NCI-H187 treated with DMSO at 0.1 percent for 48 hours (cell line): ENCODE measurements around the gene SLC4A8.

Experiments
- DNase-seq: peaks from one replicate; lab custom pipeline; 2025; lab: John Stamatoyannopoulos, UW

The SLC4A8 gene

DNA sequence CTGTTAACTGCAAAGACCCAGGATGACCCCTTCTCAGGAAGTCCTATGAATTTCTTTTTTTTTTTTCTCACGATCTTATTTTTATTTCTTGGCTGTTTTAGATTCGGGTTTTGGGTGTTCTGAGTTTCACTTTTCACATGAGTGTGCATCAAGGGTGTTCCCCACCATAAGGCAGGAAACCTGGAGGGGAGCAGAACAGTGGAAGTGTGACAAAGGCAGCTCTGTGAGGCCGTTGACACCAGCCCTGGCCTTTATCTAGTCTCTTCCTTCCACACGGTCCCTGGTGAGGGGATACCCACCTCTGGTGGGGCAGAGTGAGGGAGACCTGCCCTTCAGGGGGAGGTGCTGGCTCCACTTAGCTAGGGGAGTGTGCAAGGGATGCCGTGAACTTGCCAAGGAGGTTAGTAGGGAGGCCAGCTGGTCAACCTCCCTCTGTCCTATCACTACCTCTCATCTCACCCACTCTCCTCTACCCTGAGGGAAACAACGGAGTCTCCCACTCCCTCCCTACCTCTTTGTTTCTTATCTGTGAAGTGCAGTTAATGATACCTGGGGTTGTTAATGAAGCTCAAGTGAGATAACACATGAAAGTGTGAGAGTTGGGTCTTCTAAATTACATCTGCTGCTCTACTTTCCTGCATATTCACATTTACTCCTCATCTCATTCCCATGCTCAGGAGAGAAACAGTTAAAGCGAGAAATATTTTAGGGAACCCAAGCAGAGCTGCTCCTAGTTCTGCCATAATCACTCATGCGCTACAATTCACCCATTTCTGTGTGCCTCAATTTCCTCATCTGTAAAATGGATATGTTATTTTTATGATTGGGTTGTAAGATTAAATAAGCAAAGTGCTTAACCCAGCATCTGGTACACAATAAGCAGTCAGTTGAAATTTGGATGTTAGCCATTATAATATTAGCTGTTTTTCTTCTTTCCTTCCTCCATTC, 29.1 kb upstream of the SLC4A8 start:
- DNase-seq = no peak

DNA sequence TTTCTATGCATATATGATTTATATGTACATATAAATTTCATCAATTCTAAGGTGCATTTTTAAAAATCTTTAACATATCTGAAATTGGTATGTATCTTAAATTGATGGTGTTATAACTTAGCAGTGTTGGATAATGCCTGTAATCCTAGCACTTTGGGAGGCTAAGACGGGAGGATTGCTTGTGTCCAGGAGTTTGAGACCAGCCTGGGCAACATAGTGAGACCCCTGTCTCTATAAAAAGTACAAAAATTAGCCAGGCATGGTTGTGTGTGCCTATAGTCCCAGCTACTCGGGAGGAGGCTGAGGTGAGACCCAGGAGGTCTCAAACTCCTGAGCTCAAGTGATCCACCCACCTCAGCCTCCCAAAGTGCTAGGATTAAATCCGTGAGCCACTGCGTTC, 27.0 kb upstream of the SLC4A8 start:
- no peak for DNase-seq

DNA sequence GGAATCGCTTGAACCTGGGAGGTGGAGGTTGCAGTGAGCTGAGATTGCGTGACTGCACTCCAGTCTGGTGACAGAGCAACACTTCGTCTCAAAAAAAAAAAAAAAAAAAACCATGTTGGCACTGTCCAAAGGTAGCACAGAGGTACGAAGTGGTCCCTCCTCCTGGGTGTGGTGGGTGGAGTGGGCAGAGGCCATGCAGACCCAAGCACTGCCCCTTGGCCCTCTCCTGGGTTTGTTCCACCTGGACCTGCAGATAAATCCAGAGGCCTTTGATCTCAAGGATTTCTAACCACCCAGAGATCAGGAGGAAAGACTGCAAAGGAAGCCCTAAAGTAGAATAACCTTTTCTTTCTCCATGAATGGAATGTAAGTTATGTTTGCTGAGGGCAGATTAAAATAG, 24.7 kb upstream of the SLC4A8 start:
- DNase-seq = no peak

DNA sequence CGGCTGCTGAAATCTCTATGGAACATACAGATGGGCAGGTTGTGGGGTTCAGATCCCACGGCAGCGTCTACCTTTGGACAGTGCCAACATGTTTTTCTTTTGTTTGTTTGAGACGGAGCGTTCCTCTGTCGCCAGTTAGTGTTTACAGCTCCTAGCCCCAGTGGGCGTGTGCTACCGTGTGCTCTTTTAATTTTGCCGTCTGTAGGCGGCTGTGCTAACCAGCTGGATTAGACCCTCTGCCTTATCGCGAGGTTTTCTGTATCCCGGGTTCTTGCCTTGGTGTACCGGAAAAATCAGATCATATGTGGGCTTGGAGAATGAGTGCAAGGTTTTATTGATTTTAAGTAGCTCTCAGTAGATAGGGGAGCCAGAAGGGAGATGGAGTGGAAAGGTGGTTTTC, 23.6 kb upstream of the SLC4A8 start:
- DNase-seq = no peak

DNA sequence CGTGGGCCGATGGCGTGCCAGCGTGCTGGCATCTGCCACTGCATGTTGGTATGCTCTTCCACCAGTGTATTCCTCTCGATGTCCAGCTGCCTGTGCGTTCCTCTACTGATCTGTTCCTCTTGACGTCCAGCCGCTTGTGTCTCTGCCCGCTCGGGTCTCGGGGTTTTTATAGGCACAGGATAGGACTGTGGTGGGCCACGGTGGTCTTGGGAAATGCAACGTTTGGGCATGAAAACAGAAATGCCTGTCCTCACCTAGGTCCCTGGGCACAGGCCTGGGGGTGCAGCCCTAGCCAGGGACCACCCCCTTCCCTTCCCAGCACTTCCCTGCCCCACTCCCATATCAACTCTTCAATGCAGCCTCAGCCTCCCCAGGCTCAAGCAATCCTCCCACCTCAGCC, 23.1 kb upstream of the SLC4A8 start:
- no peak for DNase-seq

DNA sequence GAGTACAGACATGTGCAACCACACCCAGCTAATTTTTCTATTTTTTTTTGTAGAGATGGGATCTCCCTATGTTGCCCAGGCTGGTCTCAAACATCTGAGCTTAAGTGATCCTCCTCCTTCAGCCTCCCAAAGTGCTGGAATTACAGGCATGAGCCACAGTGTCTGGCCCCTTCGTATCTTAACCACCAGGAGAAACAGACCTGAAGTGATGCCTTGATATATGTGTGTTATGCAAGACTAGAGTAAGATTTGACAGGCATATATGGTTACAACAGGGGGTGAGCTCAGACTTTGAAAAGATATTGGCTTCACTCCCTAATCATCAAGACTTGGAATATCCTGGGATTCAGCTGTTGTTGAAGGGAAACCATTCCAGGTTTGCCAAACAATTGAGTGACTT, 22.7 kb upstream of the SLC4A8 start:
- no peak for DNase-seq

DNA sequence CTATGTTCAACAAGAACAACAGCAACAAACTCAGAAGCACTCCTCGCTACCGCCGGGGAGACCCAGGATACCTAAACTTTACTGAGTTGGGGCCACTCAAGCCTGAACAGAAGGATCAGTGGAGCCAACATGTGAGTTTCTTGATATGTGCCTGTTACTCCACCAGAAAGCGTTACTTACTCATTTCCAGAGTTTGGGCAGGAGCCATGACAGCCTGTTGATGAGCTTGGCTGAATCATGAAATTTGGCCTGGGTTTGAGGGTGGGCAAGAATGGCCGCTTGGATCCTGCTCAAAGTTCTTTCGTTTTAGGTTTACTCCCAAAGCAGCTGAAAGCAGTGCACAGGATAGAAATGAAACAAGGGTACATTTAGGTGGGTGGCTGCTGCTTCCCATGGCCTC, 21.5 kb upstream of the SLC4A8 start:
- DNase-seq = no peak

DNA sequence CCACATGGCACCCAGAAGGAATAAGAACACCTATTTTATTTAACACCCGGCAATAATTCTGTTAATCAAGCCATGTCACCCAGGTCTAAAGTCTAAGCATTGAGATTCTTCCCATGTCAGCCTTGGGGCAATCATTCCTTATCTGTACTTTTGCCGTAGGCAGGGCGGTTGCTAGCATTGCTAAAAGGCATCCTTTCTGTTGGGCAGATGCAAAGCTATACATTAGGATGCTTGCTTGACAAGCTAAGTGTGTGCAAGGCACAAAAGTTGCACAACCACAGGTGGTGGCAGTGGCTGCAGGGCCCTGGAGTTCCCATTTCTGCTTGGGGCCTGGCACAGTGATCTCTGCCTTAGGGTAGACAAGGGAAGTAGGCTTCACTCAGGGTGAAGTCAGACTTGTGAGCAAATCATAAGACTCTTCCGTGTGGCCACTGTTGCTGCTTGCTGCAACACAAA, 20.9 kb upstream of the SLC4A8 start:
- DNase-seq = no peak

DNA sequence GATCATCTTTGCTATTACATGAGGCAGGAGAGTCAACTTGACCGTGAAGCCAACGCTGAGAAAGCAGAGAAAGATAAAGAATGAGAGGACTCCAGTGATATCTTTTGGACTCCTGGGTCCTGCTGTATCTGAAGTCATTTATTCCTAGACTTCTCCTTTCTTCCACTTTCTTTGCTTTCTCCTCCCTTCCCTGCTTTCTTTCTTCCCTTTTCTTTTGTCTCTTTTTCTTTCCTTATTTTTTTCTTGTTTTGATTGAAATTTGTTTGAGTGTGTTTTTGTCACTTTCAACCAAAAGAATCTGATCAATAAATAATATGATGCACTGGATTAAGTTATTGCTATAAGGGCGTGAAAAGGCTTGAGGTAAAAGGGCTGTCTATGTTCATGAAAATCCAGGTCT, 20.0 kb upstream of the SLC4A8 start:
- DNase-seq = no peak

DNA sequence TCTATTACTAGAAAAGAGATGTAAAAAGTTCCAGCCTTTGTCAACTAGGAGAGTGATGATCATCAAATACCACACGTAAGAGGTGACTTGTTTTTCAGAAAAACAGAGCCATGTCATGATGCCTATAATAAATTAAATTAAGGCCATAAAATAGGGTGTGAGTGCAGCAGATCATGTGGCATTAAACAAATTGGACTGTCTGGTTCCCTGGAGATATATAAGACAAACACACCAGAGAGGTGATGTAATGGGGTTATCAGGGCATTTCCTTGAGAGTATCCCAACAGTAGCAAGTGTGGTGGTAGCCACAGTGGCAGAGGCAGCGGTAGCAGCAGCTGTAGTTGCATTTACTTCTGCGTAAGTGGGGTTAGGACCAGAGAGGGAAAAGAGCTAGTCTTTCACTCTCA, 18.8 kb upstream of the SLC4A8 start:
- DNase-seq = no peak

DNA sequence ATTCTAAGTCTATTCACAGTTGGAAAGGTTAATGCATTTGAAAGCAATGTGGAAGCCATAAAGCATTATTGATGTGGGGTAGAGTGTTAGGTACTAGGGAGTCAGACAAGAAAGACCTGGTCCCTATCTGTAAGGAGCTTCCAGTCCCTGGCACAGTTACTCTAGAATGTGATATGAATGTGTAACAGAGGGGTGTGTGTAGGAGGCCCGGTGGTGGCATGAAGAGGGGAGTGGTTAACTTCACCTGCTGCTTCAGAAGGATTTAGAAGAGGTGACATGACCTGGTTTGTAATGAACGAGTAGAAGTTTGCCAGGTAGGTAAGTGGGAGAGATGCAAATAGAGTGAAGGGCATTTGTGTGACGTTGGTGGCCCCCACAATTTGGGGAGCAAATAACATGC, 18.3 kb upstream of the SLC4A8 start:
- no peak for DNase-seq

DNA sequence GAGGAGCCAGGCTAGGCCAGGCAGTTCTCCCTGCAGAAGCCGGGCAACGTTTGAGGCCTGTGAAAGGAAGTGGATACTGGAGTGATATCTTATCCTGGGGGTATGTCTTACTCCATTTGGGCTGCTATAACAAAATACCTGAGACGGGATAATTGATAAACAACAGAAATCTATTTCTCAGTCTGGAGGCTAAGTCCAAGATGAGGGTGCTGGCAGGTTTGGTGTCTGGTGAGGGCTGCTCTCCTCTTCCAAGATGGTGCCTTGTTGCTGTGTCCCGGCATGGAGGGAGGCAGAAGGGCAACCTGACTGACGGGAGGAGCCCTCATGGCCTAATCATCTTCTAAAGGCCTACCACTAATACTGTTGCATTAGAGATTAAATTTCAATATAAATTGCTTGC, 17.8 kb upstream of the SLC4A8 start:
- DNase-seq = no peak

DNA sequence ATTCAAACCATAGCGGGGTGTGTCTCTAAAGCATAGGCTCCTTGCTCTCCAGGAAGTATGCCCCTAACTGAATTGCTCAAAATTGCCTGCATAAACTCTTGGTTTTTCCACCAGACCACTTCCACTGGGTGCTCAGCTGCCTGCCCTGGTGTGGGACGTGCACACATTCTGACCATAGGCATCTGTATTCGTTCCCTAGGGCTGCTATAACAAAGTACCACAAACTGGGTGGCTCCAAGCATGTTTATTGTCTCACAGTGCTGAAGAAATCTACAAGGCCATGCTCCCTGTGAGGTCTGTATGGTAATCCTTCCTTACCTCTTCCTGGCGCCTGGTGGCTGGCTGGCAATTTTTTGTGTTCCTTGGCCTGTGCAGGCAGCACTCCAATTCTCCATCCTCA, 17.0 kb upstream of the SLC4A8 start:
- DNase-seq = no peak

DNA sequence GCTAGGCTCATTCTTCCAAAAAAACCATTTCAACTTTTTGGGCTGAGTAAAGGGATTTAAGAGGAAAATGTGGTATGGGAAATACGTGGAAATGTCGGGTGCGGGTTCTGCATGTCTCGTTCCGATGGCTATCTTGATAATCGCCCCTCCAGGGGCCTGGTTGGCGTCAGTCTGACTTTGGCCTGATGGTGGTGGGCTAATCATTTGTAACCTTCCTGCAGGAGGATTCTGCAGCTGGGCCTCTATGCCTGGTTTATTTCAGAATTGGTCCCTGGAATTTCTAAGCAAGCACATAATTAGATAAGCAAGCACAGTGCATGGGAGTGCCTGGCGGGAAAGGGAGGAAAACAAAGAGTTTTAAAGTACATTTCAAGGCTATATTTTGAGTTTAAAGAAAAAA, 14.8 kb upstream of the SLC4A8 start:
- DNase-seq = no peak

DNA sequence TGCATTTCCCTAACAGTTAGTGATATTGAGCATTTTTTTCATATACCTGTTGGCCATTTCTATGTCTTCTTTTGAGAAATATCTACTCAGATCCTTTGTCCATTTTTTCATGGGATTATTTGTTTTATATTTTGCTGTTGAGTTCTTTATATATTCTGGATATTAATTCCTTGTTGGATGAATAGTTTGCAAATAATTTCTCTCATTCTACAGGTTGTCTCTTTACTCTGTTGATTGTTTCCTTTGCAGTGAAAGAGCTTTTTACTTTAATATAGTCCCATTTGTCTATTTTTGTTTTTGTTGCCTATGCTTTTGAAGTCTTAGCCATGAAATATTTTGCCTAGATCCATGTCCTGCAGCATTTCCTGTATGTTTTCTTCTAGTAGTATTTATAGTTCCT, 11.5 kb upstream of the SLC4A8 start:
- no peak for DNase-seq

DNA sequence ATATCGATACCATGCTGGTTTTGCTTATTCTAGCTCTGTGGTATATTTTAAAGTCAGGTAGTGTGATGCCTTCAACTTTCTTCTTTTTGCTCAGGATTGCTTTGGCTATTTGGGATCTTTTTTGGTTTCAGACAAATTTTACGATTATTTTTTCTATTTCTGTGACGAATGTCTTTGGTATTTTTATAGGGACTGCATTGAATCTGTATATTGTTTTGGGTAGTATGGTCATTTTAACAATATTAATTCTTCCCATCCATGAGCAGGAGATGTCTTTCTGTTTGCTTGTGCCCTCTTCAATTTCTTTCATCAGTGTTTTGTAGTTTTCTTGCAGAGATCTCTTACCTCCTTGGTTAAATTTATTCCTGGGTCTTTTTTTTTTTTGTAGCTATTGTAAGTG, 10.8 kb upstream of the SLC4A8 start:
- no peak for DNase-seq

DNA sequence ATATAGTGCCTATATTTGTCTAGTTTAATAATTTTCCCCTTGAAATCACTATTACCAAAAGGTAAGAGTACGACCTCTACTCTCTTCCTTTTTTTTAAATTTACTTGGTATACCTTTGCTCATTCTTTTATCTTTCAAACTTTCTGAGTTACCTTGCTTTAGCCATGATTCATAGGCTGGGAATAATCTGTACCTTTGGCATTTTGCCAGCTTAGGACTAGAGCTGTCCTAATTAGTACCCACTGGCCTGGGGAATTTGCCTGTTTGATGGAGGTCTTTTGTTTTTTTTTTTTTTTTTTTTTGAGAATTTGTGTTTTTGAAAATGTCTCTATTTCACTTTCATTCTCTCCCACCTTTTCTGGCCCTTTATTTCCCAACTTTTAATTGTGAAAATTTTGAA, 8.7 kb upstream of the SLC4A8 start:
- DNase-seq = no peak

DNA sequence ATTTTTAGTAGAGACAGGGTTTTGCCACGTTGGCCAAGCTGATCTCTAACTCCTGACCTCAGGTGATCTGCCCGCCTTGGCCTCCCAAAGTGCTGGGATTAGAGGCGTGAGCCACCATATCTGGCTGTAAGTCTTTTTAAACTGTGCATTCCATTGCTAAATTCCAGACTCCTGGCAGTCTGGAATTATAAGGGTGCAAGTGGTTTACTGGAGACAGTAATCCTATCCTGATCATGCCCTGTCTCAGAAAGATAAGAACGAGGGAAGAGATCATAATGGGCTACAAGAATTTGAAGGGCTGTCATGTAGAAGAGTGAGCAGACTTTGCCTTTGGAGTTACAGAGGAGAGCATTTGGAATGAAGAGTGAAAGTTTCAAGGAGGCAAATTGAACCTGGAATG, 6.8 kb upstream of the SLC4A8 start:
- DNase-seq = no peak

DNA sequence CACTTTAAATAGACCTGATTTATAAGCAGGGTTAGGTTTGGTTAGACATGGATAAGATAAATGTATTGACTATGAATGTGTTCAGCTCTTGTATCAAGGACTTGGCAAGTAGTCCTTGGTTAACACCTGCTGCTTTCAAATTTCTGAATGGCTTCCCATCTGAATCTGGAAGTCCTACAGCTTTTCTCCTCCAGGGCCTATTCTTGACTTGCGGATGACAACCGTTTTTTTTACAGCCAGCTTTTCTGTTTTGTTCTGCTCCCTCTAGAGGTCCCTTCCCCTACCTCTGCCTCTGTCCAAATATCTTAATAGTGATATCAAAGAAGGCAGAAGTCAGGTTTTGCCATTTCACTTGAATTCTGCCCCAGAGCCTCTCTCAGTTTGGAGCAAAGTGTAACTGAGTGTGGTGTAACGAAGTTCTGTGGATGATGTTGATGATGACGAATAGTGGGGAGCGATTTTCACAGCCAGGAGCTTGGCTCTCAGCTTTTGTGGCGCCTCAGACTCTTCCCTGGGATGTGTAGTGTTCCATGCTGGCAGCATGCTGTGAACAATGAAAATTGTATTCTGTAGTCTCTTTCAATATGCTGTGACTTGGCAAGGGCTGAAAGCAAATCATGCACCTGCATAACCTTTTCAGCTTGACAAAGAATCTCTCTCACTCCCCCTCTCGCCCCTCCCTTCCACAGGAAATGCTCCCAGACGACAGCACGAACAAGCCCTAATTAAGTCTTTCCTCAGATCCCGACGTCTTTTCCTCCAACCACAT, 5.0 kb upstream of the SLC4A8 start:
- no peak for DNase-seq

DNA sequence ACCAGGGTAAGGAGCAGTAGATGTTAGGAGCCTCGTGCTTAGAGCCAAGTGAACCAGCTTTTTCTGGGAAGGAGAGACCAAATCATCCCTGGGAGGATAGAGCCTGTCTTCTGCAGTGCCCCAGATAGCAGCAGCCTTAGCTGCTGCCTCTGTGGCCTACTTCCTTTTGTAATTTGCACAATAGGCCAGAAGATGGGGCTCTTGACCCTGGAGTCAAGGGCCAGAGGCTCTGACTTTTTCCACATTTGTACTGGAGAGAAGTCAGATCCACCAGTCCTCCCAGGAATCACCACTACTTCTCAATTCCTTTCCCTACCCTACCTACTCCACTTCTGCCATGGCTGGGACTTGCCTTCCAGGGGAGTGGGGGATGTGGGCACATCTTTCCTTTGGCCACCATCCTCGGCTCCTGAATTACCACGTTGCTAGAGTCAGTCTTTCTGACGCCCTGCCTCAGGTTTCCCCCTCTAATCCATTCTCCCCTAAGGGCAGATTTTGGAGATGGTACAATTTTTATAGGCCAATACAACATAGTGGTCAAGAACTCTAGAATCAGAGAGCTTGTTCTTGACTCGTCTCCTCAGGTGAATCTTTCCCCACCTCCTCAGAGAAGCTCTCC, 3.3 kb upstream of the SLC4A8 start:
- DNase-seq = peak; percentile 25

DNA sequence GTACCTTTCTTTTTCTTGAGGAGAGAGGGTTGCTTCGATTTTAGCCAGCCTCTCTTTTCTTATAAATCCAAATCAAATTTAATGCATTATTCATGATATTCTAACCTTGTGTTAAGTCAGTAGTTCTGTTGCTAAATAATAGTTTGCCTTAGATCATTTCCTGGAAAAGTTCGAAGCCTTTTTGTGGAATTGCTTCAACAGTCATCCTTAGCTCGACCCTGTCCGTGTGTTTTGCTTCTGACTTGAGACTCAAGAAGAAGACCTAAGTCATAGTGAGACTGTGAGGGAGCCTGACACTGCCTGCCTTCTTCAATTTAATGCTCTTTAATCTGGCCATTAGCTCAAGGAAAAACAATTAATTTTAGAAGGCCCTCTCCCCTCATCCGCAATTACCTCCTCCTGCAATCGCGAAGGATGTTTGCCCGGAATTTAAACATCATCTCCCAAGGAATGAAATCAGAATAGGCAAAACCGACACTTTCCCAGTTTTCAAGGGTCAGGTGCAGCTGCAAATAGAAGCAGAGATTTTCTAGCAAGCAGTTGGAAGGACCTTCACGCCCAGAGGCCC, 453 bp upstream of the SLC4A8 start:
- no peak for DNase-seq

DNA sequence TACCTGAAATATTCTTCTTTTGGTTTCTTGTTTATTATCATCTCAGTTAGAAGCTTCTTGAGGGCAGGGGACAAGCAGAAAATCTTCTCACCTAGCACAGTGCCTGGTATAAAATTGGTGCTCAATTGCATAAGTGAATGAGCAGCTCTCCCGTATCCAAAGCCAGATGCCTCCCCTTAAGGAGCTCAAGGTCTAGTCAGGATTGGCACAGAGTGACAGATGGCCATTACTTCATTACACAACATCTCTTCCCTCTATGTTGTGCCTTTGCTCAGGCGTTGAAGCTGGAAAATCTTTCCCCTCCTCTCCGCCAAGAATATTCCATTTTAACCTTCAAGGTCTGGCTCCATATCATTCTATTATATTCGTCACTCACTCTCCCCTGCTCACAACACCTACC, 3.6 kb downstream of the SLC4A8 start:
- DNase-seq = no peak

DNA sequence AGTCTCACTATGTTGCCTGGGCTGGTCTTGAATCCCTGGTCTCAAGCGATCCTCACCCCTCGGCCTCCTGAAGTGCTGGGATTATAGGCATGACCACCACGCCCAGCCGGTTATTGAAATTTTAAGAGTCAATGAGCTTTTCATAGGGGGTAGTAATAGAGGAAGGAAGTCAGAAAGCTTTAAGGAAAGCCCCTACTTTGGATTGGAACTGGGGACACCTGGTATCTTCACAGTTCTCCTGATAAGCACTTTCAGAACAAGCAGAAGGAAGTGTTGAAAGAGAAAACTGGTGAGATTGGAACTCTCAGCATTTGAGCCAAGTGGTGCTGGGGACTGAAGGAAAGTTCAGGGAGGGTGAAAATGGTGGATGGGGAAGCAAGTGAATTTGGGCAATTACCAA, 5.1 kb downstream of the SLC4A8 start:
- no peak for DNase-seq
